Thoracic aorta (tissue), 2 donors: ENCODE results near the gene POLN. TPM values are rescaled to one million over a fixed set of nuclear protein-coding genes. Genes with fewer than 3 reads are reported as not detected.
A peak's percentile ranks its signal among the peaks of the same experiment; 100 is the strongest.

Experiments used
- ATAC-seq: fragments of 150-250 bp; one replicate; pipeline ENCODE4 v1.8.0; 2017; ENCODE audit warnings: low read depth; ENCODE audit not compliant: insufficient number of reproducible peaks, low FRiP score
- DNase-seq: peaks from one replicate; pipeline ENCODE4 v3.0.0-alpha.2; 2020; ENCODE audit warnings: low spot score
- H3K27ac ChIP-seq, 2 donors: fragments of 200-600 bp; sonication (generic); 1 replicate in 1 of 2; 2 replicates in 1 of 2; pipeline ENCODE4 v1.5.1; 2016; ENCODE audit warnings: mild to moderate bottlenecking in 2 of 2, moderate library complexity in 2 of 2
- H3K27me3 ChIP-seq: fragments of 200-600 bp; sonication (generic); replicated peaks from 2 replicates; pipeline ENCODE4 v1.6.0; 2016; ENCODE audit warnings: mild to moderate bottlenecking; ENCODE audit not compliant: insufficient read depth
- H3K36me3 ChIP-seq: fragments of 200-600 bp; sonication (generic); one replicate; pipeline ENCODE4 v1.5.1; 2016
- H3K4me1 ChIP-seq, 2 donors: fragments of 200-600 bp; sonication (generic); 1 replicate in 1 of 2; 2 replicates in 1 of 2; pipeline versions ENCODE4 v1.5.1 to v1.6.0; 2016; ENCODE audit warnings: low read depth in 2 of 2, mild to moderate bottlenecking in 1 of 2; ENCODE audit not compliant: control insufficient read depth in 1 of 2
- H3K4me3 ChIP-seq: fragments of 200-600 bp; sonication (generic); 2 replicates; pipeline ENCODE4 v1.5.1; 2016; ENCODE audit warnings: mild to moderate bottlenecking
- H3K9me3 ChIP-seq: fragments of 200-600 bp; sonication (generic); 2 replicates; pipeline ENCODE4 v1.5.1; 2016
- CTCF ChIP-seq: fragments of 200-600 bp; sonication (generic); IDR thresholded peaks from one replicate; pipeline ENCODE4 v1.5.1; 2019; ENCODE audit warnings: antibody characterized with exemption
- total RNA-seq, 2 donors: library from RNA; depleted of rRNA; stranded (reverse); fragments of >200 nt; gene quantifications; one replicate each; pipeline versions ENCODE4 v1.1.0 to v1.2.3, GENCODE V29; 2016

The POLN gene
- total RNA-seq, 2 donors from 2014 or later = 3.2 to 3.5 TPM

DNA sequence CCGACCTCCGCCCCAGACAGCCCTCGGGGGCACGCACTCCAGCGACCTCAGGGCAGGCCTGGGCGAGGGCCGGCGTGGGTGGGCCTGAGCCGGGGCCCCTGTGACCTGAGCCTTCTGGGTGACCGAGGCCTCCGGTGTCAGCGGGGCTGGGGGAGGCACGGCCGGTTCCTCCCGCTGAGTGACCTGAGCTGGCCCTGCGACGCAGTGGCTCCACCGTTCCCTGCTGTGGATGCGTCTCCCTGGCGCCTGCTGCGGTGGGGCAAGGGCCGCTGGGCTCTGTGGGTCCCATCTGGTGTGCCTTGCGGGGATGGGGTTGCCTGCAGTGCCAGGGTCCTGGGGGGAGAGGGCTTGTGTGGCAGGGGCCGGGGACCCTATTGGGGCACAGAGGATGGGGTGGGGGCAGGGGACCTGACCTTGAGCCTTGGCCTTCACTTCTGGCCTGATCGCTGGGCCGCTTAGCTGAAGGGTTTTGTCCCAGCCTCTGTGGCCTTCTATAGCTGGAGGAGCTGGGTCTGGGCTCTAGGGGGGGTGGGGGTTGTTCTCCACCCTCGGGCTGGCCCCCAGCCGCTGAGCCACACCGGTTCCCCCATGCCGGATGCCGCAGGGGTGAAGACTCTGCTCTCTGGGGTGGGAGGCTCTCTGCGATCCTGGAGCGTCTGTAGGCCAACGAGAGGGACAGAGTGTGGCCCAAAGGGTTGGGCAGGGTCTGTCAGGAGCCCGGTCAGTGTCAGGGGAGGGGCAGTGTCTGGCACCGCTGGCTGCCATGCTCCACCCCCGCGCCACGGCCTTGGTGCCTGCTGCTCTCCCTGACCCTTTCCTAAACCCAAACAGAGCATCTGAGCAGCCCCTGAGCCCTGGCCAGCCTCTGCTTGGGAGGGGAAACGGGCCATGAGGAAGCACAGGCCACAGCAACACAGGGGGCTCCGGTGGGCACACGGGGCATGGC lies 180.5 kb downstream of the POLN start:
- H3K27me3 ChIP-seq = no peaks in the 10 kb centered on the region
- H3K4me3 ChIP-seq = no peak overlapping the region
- ATAC-seq = no peak

DNA sequence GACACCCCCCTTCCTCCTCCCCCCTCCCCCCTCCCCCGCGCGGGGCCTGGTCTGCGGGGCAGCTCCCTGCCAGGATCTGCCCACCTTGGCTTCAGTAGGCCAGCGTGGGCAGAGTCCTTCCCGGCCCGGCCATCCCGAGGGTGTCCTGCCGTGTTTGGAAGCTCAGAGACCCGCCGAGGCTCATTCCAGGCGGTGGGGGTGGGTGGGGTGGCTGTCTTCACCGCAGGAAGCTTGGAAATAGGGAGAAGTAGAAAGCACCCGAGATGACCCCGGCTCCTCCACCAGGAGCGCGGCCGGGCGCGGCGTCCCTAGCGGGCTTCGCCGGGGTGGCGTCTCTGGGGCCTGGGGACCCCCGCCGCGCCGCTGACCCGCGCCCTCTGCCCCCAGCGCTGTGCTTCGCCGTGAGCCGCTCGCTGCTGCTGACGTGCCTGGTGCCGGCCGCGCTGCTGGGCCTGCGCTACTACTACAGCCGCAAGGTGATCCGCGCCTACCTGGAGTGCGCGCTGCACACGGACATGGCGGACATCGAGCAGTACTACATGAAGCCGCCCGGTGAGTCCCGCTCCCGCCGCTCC lies 181.2 kb downstream of the POLN start:
- Histone ChIP-seq H3K27me3 (no peaks in the 10 kb centered on the region), H3K4me1 (peaks cover 0 to 9% of the 10 kb centered on the region in 2 donors), H3K9me3 (no peaks in the 10 kb centered on the region), H3K27ac (no peak overlapping the region), H3K4me3 (no peak overlapping the region), H3K36me3 (no peaks in the 10 kb centered on the region)
- ATAC-seq (no peak), DNase-seq (no peak)
- TF ChIP-seq CTCF = no peak

More for the DNA sequence above, 180.5 kb downstream of the POLN start:
- Histone ChIP-seq H3K4me1 (peaks cover 0 to 9% of the 10 kb centered on the region in 2 donors), H3K9me3 (no peaks in the 10 kb centered on the region), H3K36me3 (no peaks in the 10 kb centered on the region), H3K27ac (no peak overlapping the region)
- no peak for DNase-seq
- no peak for TF ChIP-seq CTCF

DNA sequence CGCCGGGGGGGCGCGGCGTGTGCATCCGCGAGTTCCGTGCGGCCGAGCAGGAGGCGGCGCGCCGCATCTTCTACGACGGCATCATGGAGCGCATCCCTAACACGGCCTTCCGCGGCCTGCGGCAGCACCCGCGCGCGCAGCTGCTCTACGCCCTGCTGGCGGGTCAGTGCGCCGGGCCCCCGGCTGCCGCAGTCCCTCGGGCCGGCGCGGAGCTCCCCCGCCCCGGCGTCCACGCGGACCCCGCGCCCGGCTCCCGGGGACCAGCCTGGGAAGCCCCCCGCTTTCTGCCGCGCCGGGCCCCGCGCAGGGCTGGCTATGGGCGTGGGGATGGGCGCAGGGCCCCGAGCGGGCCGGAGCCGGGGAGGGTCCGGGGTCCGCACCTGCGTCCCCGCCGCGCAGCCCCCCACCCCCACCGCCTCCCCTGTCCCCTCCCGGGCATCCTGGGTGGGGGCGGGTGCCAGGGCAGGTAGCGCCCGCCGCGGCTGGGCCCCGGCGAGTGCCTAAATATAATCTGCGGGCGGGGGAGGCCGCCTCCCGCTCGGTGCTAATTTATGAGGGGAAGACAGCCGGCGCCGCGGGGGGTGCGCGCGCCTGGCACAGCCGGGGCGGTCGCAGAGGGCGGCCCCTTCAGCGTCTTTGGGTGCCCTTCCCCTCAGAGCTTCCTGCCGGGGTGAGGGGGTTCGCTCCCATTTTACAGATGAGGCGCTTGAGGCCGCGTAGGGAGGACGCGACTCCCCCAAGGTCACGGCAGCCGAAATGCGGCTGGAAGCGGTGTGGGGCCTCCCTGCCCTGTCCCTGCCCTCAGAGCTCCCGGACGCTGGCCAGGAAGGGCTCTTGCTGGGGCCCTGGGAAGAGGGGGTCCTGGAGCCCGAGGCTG lies 182.0 kb downstream of the POLN start:
- no peaks in the 10 kb centered on the region for H3K27me3 ChIP-seq
- peak overlapping the region; percentile 7 for H3K4me3 ChIP-seq
- no peak for TF ChIP-seq CTCF

DNA sequence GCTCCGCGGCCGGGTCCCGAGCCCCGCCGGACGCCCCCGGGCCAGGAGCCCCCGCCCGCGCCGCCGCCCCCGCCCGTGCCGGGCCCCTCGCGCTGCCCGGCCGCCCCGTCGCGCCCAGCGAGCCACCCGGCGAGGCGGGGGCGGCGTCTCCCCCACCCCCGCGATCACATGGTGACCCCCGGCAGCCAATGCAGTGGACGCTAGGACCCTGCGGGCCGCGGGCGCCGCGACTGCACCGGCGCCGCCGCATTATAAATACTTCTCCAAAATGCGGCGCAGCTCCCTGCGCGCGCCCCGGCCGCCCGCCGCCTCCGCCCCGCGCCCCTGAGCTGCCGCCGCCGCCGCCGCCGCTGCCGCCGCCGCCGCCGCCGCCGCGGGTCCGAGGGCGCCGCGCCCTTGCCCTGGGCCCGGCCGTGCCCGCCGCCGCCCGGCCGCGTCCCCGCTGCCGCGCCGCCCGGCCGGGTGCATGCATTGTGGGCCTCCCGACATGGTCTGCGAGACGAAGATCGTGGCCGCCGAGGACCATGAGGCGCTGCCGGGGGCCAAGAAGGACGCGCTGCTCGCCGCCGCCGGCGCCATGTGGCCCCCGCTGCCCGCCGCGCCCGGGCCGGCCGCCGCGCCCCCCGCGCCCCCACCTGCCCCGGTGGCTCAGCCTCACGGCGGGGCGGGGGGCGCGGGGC lies 182.7 kb downstream of the POLN start, which contains the start of gene NAT8L:
TSS of gene NAT8L (plus strand) at position 282 of the 680 bp plus-strand sequence. CDS start at position 467, 185 bp downstream.
- no peaks in the 10 kb centered on the region for H3K9me3 ChIP-seq
- ATAC-seq = no peak

More for the DNA sequence above, 182.0 kb downstream of the POLN start:
- ATAC-seq (no peak), DNase-seq (no peak)
- peaks cover 0 to 9% of the 10 kb centered on the region in 2 donors for H3K4me1 ChIP-seq
- no peaks in the 10 kb centered on the region for H3K9me3 ChIP-seq
- no peak overlapping the region for H3K27ac ChIP-seq
- no peaks in the 10 kb centered on the region for H3K36me3 ChIP-seq

More for the DNA sequence above, 182.7 kb downstream of the POLN start, which contains the start of gene NAT8L:
- peaks cover 0 to 9% of the 10 kb centered on the region in 2 donors for H3K4me1 ChIP-seq
- no peak for DNase-seq
- no peak within 1 kb of the TSS for H3K27ac ChIP-seq
- H3K27me3 ChIP-seq = no peaks in the 10 kb centered on the region
- H3K36me3 ChIP-seq = no peaks in the 10 kb centered on the region
- peak within 1 kb of the TSS; percentile 58 for H3K4me3 ChIP-seq
- TF ChIP-seq CTCF = no peak
